Nephron progenitor cell (in vitro differentiated cells): ENCODE data around the gene CMTR1.

Experiments
- DNase-seq: peaks from one replicate; pipeline ENCODE4 v3.0.0; 2021
- H3K27ac Mint-ChIP-seq: 2 replicates; pipeline ENCODE4 v1.8.0; 2021; ENCODE audit warnings: mild to moderate bottlenecking, moderate library complexity, mixed read lengths
- H3K27me3 Mint-ChIP-seq: 2 replicates; pipeline ENCODE4 v1.8.0; 2021; ENCODE audit warnings: mild to moderate bottlenecking, low read depth, mixed read lengths; ENCODE audit not compliant: poor library complexity
- H3K36me3 Mint-ChIP-seq: 2 replicates; pipeline ENCODE4 v1.8.0; 2021; ENCODE audit warnings: low read depth, mixed read lengths
- H3K4me1 Mint-ChIP-seq: 2 replicates; pipeline ENCODE4 v1.8.0; 2021; ENCODE audit warnings: mixed read lengths
- H3K4me3 Mint-ChIP-seq: 2 replicates; pipeline ENCODE4 v1.8.0; 2021; ENCODE audit warnings: mild to moderate bottlenecking, moderate library complexity, mixed read lengths
- H3K9me3 Mint-ChIP-seq: 2 replicates; pipeline ENCODE4 v1.8.0; 2021; ENCODE audit warnings: mild to moderate bottlenecking, moderate library complexity, mixed read lengths
- CTCF ChIP-seq: fragments of 200-600 bp; sonication (generic); IDR thresholded peaks from 2 replicates; pipeline ENCODE4 v1.5.0; 2021; ENCODE audit warnings: antibody characterized with exemption

CMTR1 gene

GRCh38 chr6:37507077-37507476 lies 74.1 kb downstream of the CMTR1 start:
- H3K36me3 Mint-ChIP-seq, result no peaks in the 10 kb centered on the region
- DNase-seq, result no peak
- H3K27me3 Mint-ChIP-seq, result peaks cover 29% of the 10 kb centered on the region
- H3K9me3 Mint-ChIP-seq, result no peaks in the 10 kb centered on the region
- peaks cover 24% of the 10 kb centered on the region for H3K4me1 Mint-ChIP-seq
- H3K4me3 Mint-ChIP-seq, result no peak overlapping the region
- TF ChIP-seq CTCF, result no peak
- peak overlapping the region; percentile 8 for H3K27ac Mint-ChIP-seq

- no peak for TF ChIP-seq CTCF
- H3K27me3 Mint-ChIP-seq, result peaks cover 27% of the 10 kb centered on the region
- peaks cover 26% of the 10 kb centered on the region for H3K4me1 Mint-ChIP-seq
- no peak overlapping the region for H3K27ac Mint-ChIP-seq
- no peaks in the 10 kb centered on the region for H3K9me3 Mint-ChIP-seq
- no peak overlapping the region for H3K4me3 Mint-ChIP-seq
- no peak for DNase-seq
- H3K36me3 Mint-ChIP-seq, result no peaks in the 10 kb centered on the region
Observed at GRCh38 chr6:37507690-37508421, 74.8 kb downstream of the CMTR1 start.

GRCh38 chr6:37511201-37511600 lies 78.2 kb downstream of the CMTR1 start:
- H3K4me3 Mint-ChIP-seq, result no peak overlapping the region
- peaks cover 56% of the 10 kb centered on the region for H3K4me1 Mint-ChIP-seq
- no peak overlapping the region for H3K27ac Mint-ChIP-seq
- no peaks in the 10 kb centered on the region for H3K36me3 Mint-ChIP-seq
- no peak for DNase-seq
- no peak for TF ChIP-seq CTCF
- H3K27me3 Mint-ChIP-seq, result peaks cover 49% of the 10 kb centered on the region
- H3K9me3 Mint-ChIP-seq, result no peaks in the 10 kb centered on the region

GRCh38 chr6:37511910-37512399 lies 78.9 kb downstream of the CMTR1 start:
- Mint-ChIP-seq H3K27ac (no peak overlapping the region), H3K9me3 (no peaks in the 10 kb centered on the region), H3K4me3 (peak overlapping the region; percentile 65), H3K4me1 (peaks cover 63% of the 10 kb centered on the region), H3K27me3 (peaks cover 55% of the 10 kb centered on the region), H3K36me3 (no peaks in the 10 kb centered on the region)
- TF ChIP-seq CTCF, result no peak
- DNase-seq, result peak; percentile 27

GRCh38 chr6:37512400-37513011 lies 79.5 kb downstream of the CMTR1 start:
- TF ChIP-seq CTCF, result no peak
- H3K4me1 Mint-ChIP-seq, result peaks cover 59% of the 10 kb centered on the region
- no peak overlapping the region for H3K27ac Mint-ChIP-seq
- peaks cover 61% of the 10 kb centered on the region for H3K27me3 Mint-ChIP-seq
- H3K9me3 Mint-ChIP-seq, result no peaks in the 10 kb centered on the region
- peak overlapping the region; percentile 65 for H3K4me3 Mint-ChIP-seq
- H3K36me3 Mint-ChIP-seq, result no peaks in the 10 kb centered on the region
- peak; percentile 37 for DNase-seq
